Chondrocyte (in vitro differentiated cells): Measurements from ENCODE around the gene FASN. TPM values are rescaled to one million over a fixed set of nuclear protein-coding genes. Genes with fewer than 3 reads are reported as not detected.
A peak's percentile ranks its signal among the peaks of the same experiment; 100 is the strongest.

ENCODE experiments used
- DNase-seq: peaks from one replicate; pipeline ENCODE4 v3.0.0; 2021; ENCODE audit warnings: mixed read lengths, low spot score
- H3K27ac Mint-ChIP-seq: one replicate; pipeline ENCODE4 v1.8.0; 2021; ENCODE audit warnings: mild to moderate bottlenecking, moderate library complexity, mixed read lengths; ENCODE audit not compliant: unreplicated experiment
- H3K27me3 Mint-ChIP-seq: 2 replicates; pipeline ENCODE4 v1.8.0; 2021; ENCODE audit warnings: low read depth, mixed read lengths
- H3K36me3 Mint-ChIP-seq: 2 replicates; pipeline ENCODE4 v1.8.0; 2021; ENCODE audit warnings: low read depth, mixed read lengths
- H3K4me1 Mint-ChIP-seq: 2 replicates; pipeline ENCODE4 v1.8.0; 2021; ENCODE audit warnings: low read depth, mild to moderate bottlenecking, mixed read lengths
- H3K4me3 Mint-ChIP-seq: one replicate; pipeline ENCODE4 v1.8.0; 2021; ENCODE audit warnings: mild to moderate bottlenecking, moderate library complexity, mixed read lengths; ENCODE audit not compliant: unreplicated experiment
- H3K9me3 Mint-ChIP-seq: 2 replicates; pipeline ENCODE4 v1.8.0; 2021; ENCODE audit warnings: low read depth, mixed read lengths
- total RNA-seq: library from RNA; stranded (reverse); gene quantifications from 3 replicates; pipeline ENCODE4 v1.2.1, GENCODE V29; 2021
- TF ChIP-seq, protein P1 (sequence below): fragments of 200-600 bp; sonication (generic); IDR thresholded peaks from 2 replicates; pipeline ENCODE4 v1.5.0; 2021; ENCODE audit warnings: antibody characterized with exemption, mild to moderate bottlenecking, moderate library complexity

The FASN gene
- total RNA-seq, 1 donor from 2014 or later: 141 TPM

GRCh38 chr17:82050761-82051641 lies 47.0 kb downstream of the FASN start:
- DNase-seq: no peak
- peak overlapping the region; percentile 80 for H3K27ac Mint-ChIP-seq
- peaks cover 10% of the 10 kb centered on the region for H3K36me3 Mint-ChIP-seq
- no peaks in the 10 kb centered on the region for H3K9me3 Mint-ChIP-seq
- peaks cover 17% of the 10 kb centered on the region for H3K4me1 Mint-ChIP-seq
- TF ChIP-seq, protein P1, sequence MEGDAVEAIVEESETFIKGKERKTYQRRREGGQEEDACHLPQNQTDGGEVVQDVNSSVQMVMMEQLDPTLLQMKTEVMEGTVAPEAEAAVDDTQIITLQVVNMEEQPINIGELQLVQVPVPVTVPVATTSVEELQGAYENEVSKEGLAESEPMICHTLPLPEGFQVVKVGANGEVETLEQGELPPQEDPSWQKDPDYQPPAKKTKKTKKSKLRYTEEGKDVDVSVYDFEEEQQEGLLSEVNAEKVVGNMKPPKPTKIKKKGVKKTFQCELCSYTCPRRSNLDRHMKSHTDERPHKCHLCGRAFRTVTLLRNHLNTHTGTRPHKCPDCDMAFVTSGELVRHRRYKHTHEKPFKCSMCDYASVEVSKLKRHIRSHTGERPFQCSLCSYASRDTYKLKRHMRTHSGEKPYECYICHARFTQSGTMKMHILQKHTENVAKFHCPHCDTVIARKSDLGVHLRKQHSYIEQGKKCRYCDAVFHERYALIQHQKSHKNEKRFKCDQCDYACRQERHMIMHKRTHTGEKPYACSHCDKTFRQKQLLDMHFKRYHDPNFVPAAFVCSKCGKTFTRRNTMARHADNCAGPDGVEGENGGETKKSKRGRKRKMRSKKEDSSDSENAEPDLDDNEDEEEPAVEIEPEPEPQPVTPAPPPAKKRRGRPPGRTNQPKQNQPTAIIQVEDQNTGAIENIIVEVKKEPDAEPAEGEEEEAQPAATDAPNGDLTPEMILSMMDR: no peak
- no peaks in the 10 kb centered on the region for H3K27me3 Mint-ChIP-seq
- peak overlapping the region; percentile 86 for H3K4me3 Mint-ChIP-seq

- TF ChIP-seq, protein P1: no peak
- no peaks in the 10 kb centered on the region for H3K27me3 Mint-ChIP-seq
These were observed 47.8 kb downstream of the FASN start for GRCh38 chr17:82050152-82050760.

GRCh38 chr17:82049521-82049971 lies 48.5 kb downstream of the FASN start:
- peaks cover 17% of the 10 kb centered on the region for H3K4me1 Mint-ChIP-seq
- H3K4me3 Mint-ChIP-seq: no peak overlapping the region
- TF ChIP-seq, protein P1: no peak
- H3K27me3 Mint-ChIP-seq: no peaks in the 10 kb centered on the region
- no peaks in the 10 kb centered on the region for H3K9me3 Mint-ChIP-seq
- no peak overlapping the region for H3K27ac Mint-ChIP-seq
- peaks cover 10% of the 10 kb centered on the region for H3K36me3 Mint-ChIP-seq
- DNase-seq: no peak

More at GRCh38 chr17:82050152-82050760, 47.8 kb downstream of the FASN start:
- H3K27ac Mint-ChIP-seq: no peak overlapping the region
- H3K4me1 Mint-ChIP-seq: peaks cover 17% of the 10 kb centered on the region
- DNase-seq: no peak
- H3K36me3 Mint-ChIP-seq: peaks cover 10% of the 10 kb centered on the region
- H3K9me3 Mint-ChIP-seq: no peaks in the 10 kb centered on the region
- H3K4me3 Mint-ChIP-seq: peak overlapping the region; percentile 86

DNA sequence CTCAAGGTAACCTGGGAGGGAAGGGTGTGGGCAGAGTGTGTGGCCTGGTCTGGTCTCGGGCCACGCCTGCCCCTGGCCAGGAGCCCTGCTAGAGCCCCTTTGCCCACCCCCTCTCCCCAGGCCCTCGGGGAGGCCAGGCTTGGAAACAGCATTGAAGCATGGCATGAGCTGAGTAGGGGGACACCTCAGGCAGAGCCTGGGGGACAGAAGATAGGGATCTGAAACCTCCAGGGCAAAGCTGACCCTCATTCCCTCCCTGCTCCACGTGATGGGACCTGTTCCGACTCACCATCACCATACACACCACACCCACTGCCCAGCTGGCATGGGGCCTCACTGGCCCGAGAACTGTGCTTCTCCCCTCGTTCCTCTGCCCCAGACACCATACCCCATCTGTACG lies 48.9 kb downstream of the FASN start:
- no peaks in the 10 kb centered on the region for H3K27me3 Mint-ChIP-seq

GRCh38 chr17:82048571-82048971 lies 49.5 kb downstream of the FASN start:
- DNase-seq: no peak
- H3K27me3 Mint-ChIP-seq: no peaks in the 10 kb centered on the region
- H3K27ac Mint-ChIP-seq: no peak overlapping the region
- peaks cover 17% of the 10 kb centered on the region for H3K4me1 Mint-ChIP-seq
- TF ChIP-seq, protein P1: no peak
- H3K36me3 Mint-ChIP-seq: peaks cover 10% of the 10 kb centered on the region
- no peaks in the 10 kb centered on the region for H3K9me3 Mint-ChIP-seq
- H3K4me3 Mint-ChIP-seq: no peak overlapping the region

More for the DNA sequence above, 48.9 kb downstream of the FASN start:
- Mint-ChIP-seq H3K36me3 (peaks cover 10% of the 10 kb centered on the region), H3K9me3 (no peaks in the 10 kb centered on the region), H3K4me3 (peak overlapping the region; percentile 9), H3K4me1 (peaks cover 17% of the 10 kb centered on the region), H3K27ac (no peak overlapping the region)
- DNase-seq: no peak
- TF ChIP-seq, protein P1: no peak
